ENCODE results near the gene MOXD1. TPM values are rescaled to one million over a fixed set of nuclear protein-coding genes. Genes with fewer than 3 reads are reported as not detected.

Gene MOXD1
- total RNA-seq, 1 donor from 2014 or later = 8.0 TPM

GRCh38 chr6:132443206-132443605, 41.9 kb upstream of the MOXD1 start:
- Mint-ChIP-seq H3K27ac (ENCODE audit: unreplicated experiment) (no peak overlapping the region), H3K36me3 (ENCODE audit: unreplicated experiment) (peaks cover 6% of the 10 kb centered on the region), H3K27me3 (ENCODE audit: unreplicated experiment) (no peaks in the 10 kb centered on the region), H3K4me3 (ENCODE audit: unreplicated experiment) (no peak overlapping the region), H3K9me3 (ENCODE audit: unreplicated experiment) (peaks cover 21% of the 10 kb centered on the region), H3K4me1 (ENCODE audit: unreplicated experiment) (peaks cover 31% of the 10 kb centered on the region)
- TF ChIP-seq CTCF (IDR thresholded peaks at IDR 0.05) = no peak
- no peak for DNase-seq (ENCODE audit: extremely low spot score, unreplicated experiment)

DNA sequence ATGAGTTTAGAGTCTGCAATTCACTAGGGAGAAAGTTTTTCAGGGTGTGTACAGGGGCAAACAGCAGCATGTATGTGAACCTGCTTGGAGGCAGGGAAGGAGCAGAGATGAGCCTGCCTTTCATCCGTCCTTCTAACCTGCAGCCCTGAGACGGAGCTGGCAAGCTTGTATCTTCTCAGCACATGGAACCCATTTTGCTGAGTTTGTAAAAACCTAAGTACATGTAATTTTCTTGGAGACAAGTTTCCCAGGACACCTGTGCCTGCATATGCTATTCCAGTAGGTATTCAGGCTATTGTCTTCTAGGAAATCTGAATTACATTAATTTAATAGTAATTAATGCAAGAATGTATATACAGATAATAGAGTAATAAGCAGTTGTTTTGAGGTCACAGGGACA, 28.8 kb upstream of the MOXD1 start:
- Mint-ChIP-seq H3K36me3 (ENCODE audit: unreplicated experiment) (no peaks in the 10 kb centered on the region), H3K4me1 (ENCODE audit: unreplicated experiment) (no peaks in the 10 kb centered on the region), H3K9me3 (ENCODE audit: unreplicated experiment) (peaks cover 3% of the 10 kb centered on the region), H3K27ac (ENCODE audit: unreplicated experiment) (no peak overlapping the region), H3K27me3 (ENCODE audit: unreplicated experiment) (no peaks in the 10 kb centered on the region), H3K4me3 (ENCODE audit: unreplicated experiment) (no peak overlapping the region)
- TF ChIP-seq CTCF (IDR thresholded peaks at IDR 0.05) = no peak
- no peak for DNase-seq (ENCODE audit: extremely low spot score, unreplicated experiment)

GRCh38 chr6:132425176-132425575, 23.9 kb upstream of the MOXD1 start:
- Mint-ChIP-seq H3K27me3 (ENCODE audit: unreplicated experiment) (no peaks in the 10 kb centered on the region), H3K4me1 (ENCODE audit: unreplicated experiment) (no peaks in the 10 kb centered on the region), H3K4me3 (ENCODE audit: unreplicated experiment) (no peak overlapping the region), H3K27ac (ENCODE audit: unreplicated experiment) (no peak overlapping the region), H3K36me3 (ENCODE audit: unreplicated experiment) (peaks cover 3% of the 10 kb centered on the region), H3K9me3 (ENCODE audit: unreplicated experiment) (peaks cover 24% of the 10 kb centered on the region)
- TF ChIP-seq CTCF (IDR thresholded peaks at IDR 0.05) = no peak
- no peak for DNase-seq (ENCODE audit: extremely low spot score, unreplicated experiment)

DNA sequence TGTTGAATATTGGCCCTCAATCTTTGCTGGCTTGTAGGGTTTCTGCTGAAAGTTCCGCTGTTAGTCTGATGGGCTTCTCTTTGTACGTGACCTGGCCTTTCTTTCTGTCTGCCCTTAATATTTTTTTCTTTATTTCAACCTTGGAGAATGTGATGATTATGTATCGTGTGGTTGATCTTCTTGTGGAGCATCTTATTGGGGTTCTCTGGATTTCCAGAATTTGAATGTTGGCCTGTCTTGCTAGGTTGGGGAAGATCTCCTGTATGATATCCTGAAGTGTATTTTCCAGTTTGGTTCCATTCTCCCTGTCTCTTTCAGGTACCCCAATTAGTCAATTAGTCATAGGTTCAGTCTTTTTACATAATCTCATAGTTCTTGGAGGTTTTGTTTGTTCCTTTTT, 22.6 kb upstream of the MOXD1 start:
- peaks cover 3% of the 10 kb centered on the region for H3K36me3 Mint-ChIP-seq (ENCODE audit: unreplicated experiment)
- peaks cover 24% of the 10 kb centered on the region for H3K9me3 Mint-ChIP-seq (ENCODE audit: unreplicated experiment)
- no peak overlapping the region for H3K27ac Mint-ChIP-seq (ENCODE audit: unreplicated experiment)
- H3K27me3 Mint-ChIP-seq (ENCODE audit: unreplicated experiment) = no peaks in the 10 kb centered on the region
- H3K4me1 Mint-ChIP-seq (ENCODE audit: unreplicated experiment) = no peaks in the 10 kb centered on the region
- DNase-seq (ENCODE audit: extremely low spot score, unreplicated experiment) = no peak
- no peak overlapping the region for H3K4me3 Mint-ChIP-seq (ENCODE audit: unreplicated experiment)
- no peak for TF ChIP-seq CTCF (IDR thresholded peaks at IDR 0.05)

GRCh38 chr6:132418235-132418965, 17.1 kb upstream of the MOXD1 start:
- Mint-ChIP-seq H3K4me3 (ENCODE audit: unreplicated experiment) (no peak overlapping the region), H3K27ac (ENCODE audit: unreplicated experiment) (no peak overlapping the region), H3K9me3 (ENCODE audit: unreplicated experiment) (peaks cover 23% of the 10 kb centered on the region), H3K27me3 (ENCODE audit: unreplicated experiment) (no peaks in the 10 kb centered on the region), H3K36me3 (ENCODE audit: unreplicated experiment) (peaks cover 3% of the 10 kb centered on the region), H3K4me1 (ENCODE audit: unreplicated experiment) (peaks cover 9% of the 10 kb centered on the region)
- no peak for TF ChIP-seq CTCF (IDR thresholded peaks at IDR 0.05)
- no peak for DNase-seq (ENCODE audit: extremely low spot score, unreplicated experiment)
